Epithelial cell of proximal tubule (primary cell): ENCODE data around the gene ABHD16B. TPM values are rescaled to one million over a fixed set of nuclear protein-coding genes. Genes with fewer than 3 reads are reported as not detected.

Experiments used
- DNase-seq: peaks from one replicate; pipeline ENCODE4 v3.0.0-alpha.2; 2011; ENCODE audit warnings: low read depth
- H3K4me3 ChIP-seq: 2 replicates; pipeline ENCODE4 v1.5.1; 2011; ENCODE audit warnings: low read depth, mild to moderate bottlenecking, low read length
- total RNA-seq: library from RNA; depleted of rRNA; stranded (reverse); fragments of >200 nt; gene quantifications from 2 replicates; pipeline ENCODE4 v1.2.3, GENCODE V29; 2015
- TF ChIP-seq, protein P1 (sequence below): conservative IDR thresholded peaks from 2 replicates; pipeline ENCODE4 v1.5.1; 2012; ENCODE audit warnings: low read depth, mild to moderate bottlenecking, low read length

ABHD16B gene
- total RNA-seq, 1 donor from 2014 or later = not detected

DNA sequence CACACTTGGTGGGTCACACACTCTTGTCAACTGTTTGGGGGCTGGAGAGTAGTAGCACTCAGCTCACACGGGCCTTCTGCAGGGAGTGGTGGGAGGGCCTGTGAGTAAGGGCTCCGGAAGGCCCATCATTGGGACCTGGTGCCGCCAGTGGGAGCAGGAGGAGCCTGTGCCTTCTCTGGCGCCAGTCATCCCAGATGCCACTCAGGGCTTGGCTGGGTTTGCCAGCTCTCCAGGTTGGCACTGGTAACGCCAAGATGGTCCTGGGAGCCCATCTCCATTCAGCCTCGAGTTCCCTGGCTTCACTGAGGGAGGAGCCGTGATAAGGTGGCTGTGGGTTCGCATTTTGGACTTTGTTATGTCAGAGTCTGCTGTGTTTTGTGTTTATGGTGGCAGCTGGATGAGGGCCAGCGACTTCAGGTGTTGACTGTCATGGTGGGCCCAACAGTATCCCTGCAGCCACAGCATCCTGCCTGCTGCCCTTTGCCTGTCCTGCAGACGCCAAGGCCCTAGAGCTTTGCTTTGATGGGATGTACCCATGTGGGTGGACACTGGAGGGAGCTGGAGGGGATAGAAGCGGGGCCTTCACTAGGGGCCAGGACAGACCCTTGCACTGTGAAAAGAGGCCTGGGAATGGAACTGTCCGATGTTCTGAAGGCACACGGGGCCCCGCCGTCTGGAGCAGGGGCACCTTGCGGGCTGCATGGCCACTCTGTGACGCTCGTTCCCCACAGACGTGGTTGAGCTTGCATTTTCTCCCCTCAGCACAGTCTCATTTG lies 20.3 kb downstream of the ABHD16B start:
- no peak overlapping the region for H3K4me3 ChIP-seq
- TF ChIP-seq, protein P1, sequence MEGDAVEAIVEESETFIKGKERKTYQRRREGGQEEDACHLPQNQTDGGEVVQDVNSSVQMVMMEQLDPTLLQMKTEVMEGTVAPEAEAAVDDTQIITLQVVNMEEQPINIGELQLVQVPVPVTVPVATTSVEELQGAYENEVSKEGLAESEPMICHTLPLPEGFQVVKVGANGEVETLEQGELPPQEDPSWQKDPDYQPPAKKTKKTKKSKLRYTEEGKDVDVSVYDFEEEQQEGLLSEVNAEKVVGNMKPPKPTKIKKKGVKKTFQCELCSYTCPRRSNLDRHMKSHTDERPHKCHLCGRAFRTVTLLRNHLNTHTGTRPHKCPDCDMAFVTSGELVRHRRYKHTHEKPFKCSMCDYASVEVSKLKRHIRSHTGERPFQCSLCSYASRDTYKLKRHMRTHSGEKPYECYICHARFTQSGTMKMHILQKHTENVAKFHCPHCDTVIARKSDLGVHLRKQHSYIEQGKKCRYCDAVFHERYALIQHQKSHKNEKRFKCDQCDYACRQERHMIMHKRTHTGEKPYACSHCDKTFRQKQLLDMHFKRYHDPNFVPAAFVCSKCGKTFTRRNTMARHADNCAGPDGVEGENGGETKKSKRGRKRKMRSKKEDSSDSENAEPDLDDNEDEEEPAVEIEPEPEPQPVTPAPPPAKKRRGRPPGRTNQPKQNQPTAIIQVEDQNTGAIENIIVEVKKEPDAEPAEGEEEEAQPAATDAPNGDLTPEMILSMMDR = no peak
- DNase-seq = no peak

DNA sequence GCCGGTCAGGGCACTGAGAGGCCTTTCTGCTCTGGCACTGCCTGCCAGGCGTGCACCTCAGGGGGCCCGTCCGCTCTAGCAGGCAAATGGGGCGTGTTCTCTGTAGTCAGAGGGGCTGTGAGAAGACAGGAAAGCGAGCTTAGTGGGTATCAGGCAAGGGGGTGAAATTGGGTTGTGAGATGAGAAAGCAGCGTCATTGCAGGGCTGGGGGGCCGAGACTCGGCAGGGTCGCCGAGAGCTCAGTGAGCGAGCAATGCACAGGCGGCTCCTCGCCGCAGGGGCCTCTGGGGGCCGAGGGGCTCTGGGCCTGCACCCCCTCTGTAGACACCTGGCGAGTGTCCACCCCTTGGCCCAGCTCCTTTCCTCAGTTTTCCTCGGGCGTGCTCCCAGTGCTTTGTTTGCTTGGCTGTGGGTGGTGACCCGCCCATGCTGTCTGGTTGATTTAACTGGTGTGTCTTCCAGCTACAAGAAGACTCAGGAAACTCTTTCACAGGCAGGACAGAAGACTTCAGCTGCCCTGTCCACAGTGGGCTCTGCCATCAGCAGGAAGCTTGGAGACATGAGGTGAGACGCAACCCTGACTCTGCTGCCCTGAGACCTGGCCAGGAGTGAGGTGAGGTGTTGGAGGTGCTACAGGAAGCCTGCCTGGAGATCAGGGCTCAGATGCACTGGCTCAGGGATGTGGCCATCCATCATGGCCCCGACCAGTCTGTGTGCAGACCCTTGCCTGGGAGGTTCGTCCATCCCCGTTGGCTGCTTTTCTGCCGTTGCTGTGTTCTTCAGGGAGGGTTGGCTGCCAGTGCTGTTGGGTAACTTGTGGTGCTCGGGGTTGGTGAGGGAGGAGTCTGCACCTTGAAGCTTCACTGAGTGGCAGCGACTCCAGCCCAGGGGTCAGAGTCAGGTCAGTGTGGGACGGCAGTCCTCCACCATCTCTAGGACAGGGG lies 21.2 kb downstream of the ABHD16B start:
- TF ChIP-seq, protein P1 = no peak
- no peak for DNase-seq
- H3K4me3 ChIP-seq = no peak overlapping the region

DNA sequence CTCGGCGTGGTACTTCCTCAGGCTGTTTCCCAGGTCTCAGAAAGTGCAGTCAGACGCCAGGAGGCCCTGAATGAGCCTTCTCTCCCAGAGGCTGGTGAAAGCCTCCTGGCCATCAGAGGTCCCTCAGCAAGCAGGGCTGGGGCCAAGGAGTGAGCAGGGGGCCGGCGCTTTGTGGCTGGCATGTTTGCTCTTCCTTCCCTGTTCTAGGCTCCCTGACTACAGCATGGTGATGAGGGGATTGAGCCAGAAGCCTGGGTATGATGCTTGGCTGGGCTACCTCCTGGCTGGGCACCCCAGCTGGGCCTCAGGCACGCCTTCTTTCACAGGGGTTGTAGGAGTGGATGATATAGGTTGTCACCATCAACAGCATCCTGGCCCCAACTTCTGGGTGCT lies 21.9 kb downstream of the ABHD16B start:
- H3K4me3 ChIP-seq = no peak overlapping the region
- TF ChIP-seq, protein P1 = no peak
- no peak for DNase-seq

DNA sequence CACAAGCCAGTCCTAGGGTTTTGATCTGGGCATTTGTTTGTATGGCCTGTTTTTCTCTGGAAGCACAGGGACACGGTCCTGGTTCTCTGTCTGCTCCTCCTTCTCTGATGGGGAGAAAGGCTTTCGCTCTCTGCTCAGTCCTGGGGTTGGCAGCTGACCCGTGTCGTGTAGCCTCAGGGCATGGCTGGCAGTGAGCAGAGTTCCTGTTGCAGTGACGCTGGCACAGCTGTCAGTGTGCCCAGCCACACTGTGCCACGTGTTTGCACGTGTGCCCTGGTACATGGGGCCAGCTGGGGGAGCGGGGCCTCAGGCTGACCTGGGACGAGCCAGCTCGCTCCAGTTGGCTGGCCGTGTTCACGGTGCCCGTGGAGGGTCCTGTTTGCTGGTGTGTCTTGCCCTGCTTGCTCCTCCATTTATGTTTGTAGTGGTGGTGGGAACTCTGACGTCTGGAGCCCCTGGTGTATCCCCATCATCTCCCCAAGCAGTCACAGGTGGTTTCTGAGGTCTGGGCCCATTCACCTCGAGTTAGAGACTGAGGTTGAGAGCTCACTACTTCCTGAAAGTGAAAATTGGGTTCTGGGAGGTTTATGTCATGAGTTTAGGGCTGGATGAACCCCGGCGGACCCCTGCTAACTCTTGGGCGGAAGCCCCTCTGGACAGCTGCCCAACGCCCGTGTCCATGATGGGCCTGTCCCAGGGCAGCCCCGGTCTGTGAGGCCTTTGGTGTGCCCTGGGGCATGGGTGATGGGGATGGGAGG lies 23.4 kb downstream of the ABHD16B start:
- H3K4me3 ChIP-seq = no peak overlapping the region
- TF ChIP-seq, protein P1 = no peak
- DNase-seq = no peak

DNA sequence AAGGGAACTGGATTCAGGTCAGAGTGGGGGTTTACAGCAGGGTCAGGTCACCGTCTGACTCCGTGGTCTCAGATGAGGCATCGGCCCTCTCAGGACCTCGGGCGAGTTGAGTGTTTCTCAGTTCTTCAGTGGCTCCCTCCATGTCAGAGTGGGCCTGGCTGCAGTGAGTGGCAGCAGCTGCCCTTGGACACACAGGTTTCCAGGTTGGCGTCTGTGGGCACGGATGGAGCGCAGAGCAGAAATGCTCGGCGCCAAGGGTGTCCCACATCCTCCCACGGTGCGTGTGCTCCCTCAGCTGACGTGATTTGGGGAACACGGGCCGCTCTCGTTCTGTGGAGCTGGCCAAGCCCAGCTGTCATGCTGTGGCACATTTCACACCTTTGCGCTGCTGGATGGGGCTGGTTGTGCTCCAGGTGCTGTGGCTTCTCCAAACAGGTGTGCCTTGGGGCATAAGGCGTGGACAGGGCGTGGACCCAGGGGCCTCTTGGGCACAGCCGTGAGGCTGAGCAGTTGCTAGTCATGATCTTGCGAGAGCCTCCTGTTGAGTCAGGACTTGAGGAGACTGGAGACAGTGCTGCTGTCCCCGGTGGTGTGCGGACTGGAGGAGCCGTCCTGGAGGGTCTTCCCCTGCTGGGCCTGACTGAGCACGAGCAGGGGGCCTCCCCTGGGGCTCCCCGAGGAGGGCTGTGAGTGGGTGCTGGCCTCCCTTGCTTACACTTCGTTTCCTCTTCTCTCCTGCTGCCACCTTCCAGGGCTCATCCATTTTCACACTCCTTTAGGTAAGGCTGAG lies 24.2 kb downstream of the ABHD16B start:
- DNase-seq = no peak
- TF ChIP-seq, protein P1 = no peak
- H3K4me3 ChIP-seq = no peak overlapping the region

DNA sequence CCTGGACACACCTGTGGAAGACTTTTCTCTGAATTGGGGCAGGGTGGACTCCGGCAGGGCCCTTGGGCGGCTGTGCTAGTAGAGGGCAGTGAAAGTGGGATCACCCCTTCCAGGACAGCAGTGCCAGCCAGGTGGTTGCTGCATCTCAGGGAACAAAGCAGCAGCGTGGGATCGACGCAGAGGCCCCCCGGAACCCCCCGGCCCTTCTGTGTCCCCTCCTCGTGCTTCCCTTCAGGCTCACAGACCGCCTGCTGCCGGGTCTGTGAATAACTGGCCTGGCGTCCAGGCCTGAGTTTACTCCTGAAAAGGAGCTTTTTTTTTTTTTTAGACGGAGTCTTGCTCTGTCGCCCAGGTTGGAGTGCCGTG lies 24.7 kb downstream of the ABHD16B start:
- TF ChIP-seq, protein P1 = no peak
- no peak overlapping the region for H3K4me3 ChIP-seq
- DNase-seq = no peak
